ENCODE data around the gene GGA3.
A peak's percentile ranks its signal among the peaks of the same experiment; 100 is the strongest.
"Not testable (repeated sequence)": the region's sequence is repeated elsewhere in the genome, so short reads cannot be mapped to it uniquely, and the experiment has no call there.

The GGA3 gene

DNA sequence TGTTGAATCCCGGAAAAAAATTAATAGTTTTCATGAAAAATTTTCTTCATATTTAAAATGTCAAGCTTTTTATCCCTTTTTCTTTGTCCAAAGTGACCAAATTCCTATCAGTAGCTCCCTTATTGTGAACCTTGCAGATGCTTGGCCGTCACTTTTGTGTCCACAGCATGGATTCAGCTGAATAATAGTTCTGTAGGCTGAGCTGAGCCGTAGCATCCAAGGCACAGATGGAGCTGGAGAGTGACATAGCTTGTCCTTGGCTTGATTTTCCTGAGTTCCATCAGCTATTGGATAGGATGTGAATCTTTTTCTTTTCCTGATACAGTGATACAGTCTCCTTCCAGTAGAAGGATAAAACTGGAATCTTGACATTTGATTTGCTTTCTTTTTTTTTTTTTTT is 52.3 kb downstream of the GGA3 start:
- peak in 1 of 14 donors; percentile 77 for DNase-seq

- no peak for DNase-seq
Observed at GRCh38 chr17:75208161-75208560, 53.2 kb downstream of the GGA3 start.

GRCh38 chr17:75207760-75208159 is 53.6 kb downstream of the GGA3 start:
- DNase-seq: no peak

- not testable (repeated sequence) for DNase-seq
Observed at GRCh38 chr17:75207050-75207407, 54.4 kb downstream of the GGA3 start.

DNA sequence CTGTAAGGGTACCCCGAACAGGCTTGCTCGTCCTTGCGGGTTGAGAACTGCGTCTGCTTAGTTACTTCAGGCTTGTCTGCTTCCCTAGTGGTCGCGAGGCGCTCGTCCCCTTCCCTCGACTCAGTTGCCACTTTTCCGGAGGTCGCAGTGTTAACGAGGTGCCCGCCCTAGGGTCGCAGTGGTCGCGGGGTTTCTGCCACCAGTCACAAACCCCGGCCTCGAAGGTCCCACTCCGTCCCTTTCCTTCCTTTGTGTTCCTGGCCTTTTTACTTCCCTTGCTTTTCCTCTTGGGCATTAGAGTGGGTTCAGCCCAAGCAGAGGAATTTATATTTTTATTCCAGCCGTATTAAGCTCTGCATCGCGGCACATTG is 55.6 kb downstream of the GGA3 start:
- no peak for DNase-seq

- DNase-seq: peak; percentile 73 to 98 (median 94)
Observed at GRCh38 chr17:75205037-75205792, 56.2 kb downstream of the GGA3 start, which contains the start of gene NUP85. TSS of gene NUP85 (plus strand) at chr17:75205679. CDS start at chr17:75205762, 83 bp downstream.

DNA sequence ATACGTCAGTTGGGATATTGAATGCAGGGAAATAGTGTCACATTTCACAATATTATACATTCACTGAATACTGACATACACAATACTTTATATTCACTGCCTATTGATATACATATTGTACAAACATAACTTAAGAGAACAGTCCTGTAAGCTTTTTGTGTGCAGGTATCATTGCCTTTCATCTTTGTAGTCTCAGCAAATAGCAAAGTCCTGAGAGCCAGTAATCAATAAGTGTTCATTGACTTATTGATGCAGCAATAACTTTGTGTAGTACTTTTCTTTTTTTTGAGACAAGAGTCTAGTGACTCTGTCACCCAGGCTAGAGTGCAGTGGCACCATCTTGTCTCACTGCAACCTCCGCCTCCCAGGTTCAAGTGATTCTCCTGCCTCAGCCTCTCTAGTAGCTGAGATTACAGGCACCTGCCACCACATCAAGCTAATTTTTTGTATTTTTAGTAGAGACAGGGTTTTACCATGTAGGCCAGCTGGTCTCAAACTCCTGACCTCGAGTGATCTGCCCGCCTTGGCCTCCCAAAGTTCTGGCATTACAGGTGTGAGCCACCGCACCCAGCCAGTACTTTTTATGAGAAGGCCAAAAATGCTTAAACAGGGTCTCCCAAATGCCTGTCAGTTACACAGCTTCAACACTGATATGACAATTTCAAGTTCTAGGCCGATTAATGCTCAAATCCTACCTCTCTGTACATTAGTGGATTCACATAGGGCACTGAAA is 61.4 kb downstream of the GGA3 start:
- no peak for DNase-seq

GRCh38 chr17:75194879-75195278 is 66.5 kb downstream of the GGA3 start:
- no peak for DNase-seq

GRCh38 chr17:75191584-75191983 is 69.8 kb downstream of the GGA3 start:
- DNase-seq: no peak

DNA sequence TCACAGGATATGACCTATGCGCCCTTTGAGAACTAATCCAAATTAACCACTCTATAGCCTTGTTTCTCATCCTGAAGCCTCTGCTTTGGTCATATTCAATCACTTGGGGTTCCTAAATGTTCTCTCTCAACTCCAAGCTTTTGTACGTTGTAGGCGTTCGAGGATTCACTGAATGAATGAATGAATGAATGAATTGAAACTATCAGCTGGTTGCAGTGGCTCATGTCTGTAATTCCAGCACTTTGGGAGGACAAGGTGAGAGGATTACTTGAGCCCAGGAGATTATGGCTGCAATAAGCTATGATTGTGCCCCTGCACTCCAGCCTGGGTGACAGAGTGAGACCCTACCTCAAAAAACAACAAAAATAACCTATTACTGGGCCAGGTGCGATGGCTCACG is 72.8 kb downstream of the GGA3 start:
- no peak for DNase-seq
